Hepatocyte (in vitro differentiated cells): ENCODE data around the gene FMNL1. TPM values are rescaled to one million over a fixed set of nuclear protein-coding genes. Genes with fewer than 3 reads are reported as not detected.

Experiments
- DNase-seq: peaks from one replicate; pipeline ENCODE4 v3.0.0-alpha.2; 2016; ENCODE audit warnings: low spot score
- H2AFZ ChIP-seq: fragments of 200-600 bp; sonication (generic); 2 replicates; pipeline ENCODE4 v1.6.0; 2016; ENCODE audit warnings: antibody characterized with exemption, mild to moderate bottlenecking
- H3K27ac ChIP-seq: fragments of 200-600 bp; sonication (generic); 2 replicates; pipeline ENCODE4 v1.5.1; 2016; ENCODE audit warnings: mild to moderate bottlenecking
- H3K27me3 ChIP-seq: fragments of 200-600 bp; sonication (generic); 2 replicates; pipeline ENCODE4 v1.6.1; 2016
- H3K36me3 ChIP-seq: fragments of 200-600 bp; sonication (generic); replicated peaks from 2 replicates; pipeline ENCODE4 v1.5.1; 2016; ENCODE audit warnings: low read depth; ENCODE audit not compliant: insufficient read depth
- H3K4me1 ChIP-seq: fragments of 200-600 bp; sonication (generic); 2 replicates; pipeline ENCODE4 v1.5.1; 2016; ENCODE audit warnings: mild to moderate bottlenecking, moderate library complexity; ENCODE audit not compliant: insufficient read depth
- H3K4me2 ChIP-seq: fragments of 200-600 bp; sonication (generic); 2 replicates; pipeline ENCODE4 v1.6.0; 2016
- H3K4me3 ChIP-seq: fragments of 200-600 bp; sonication (generic); 2 replicates; pipeline ENCODE4 v1.5.1; 2016; ENCODE audit warnings: mild to moderate bottlenecking
- H3K79me2 ChIP-seq: fragments of 200-600 bp; sonication (generic); 2 replicates; pipeline ENCODE4 v1.6.0; 2017; ENCODE audit warnings: mild to moderate bottlenecking
- H3K9me2 ChIP-seq: fragments of 200-600 bp; sonication (generic); replicated peaks from 2 replicates; pipeline ENCODE4 v1.6.0; 2017; ENCODE audit warnings: mild to moderate bottlenecking; ENCODE audit not compliant: insufficient read depth
- H3K9me3 ChIP-seq: fragments of 200-600 bp; sonication (generic); 2 replicates; pipeline ENCODE4 v1.5.1; 2016; ENCODE audit warnings: low read depth, mild to moderate bottlenecking
- H4K20me1 ChIP-seq: fragments of 200-600 bp; sonication (generic); 2 replicates; pipeline ENCODE4 v1.6.0; 2016; ENCODE audit warnings: mild to moderate bottlenecking; ENCODE audit not compliant: insufficient read depth, poor library complexity, severe bottlenecking
- EZH2 ChIP-seq: fragments of 200-600 bp; sonication (generic); IDR thresholded peaks from 2 replicates; pipeline ENCODE4 v1.6.1; 2016; ENCODE audit warnings: antibody characterized with exemption, mild to moderate bottlenecking, borderline replicate concordance
- EZH2phosphoT487 ChIP-seq: fragments of 200-600 bp; sonication (generic); IDR thresholded peaks from one replicate; pipeline ENCODE4 v1.6.1; 2018; ENCODE audit warnings: antibody characterized with exemption, mild to moderate bottlenecking, low read depth, moderate library complexity; ENCODE audit not compliant: unreplicated experiment, severe bottlenecking
- WGBS: methylation state at CpG from one replicate; pipeline ENCODE4 v1.1.6; 2016; ENCODE audit warnings: low lambda C conversion rate; ENCODE audit errors: missing lambda C conversion rate; 5-methylcytosine and 5-hydroxymethylcytosine counted together
- polyA plus RNA-seq: library from polyadenylated mRNA; unstranded; fragments of >200 nt; fragmentation: Nextera tagmentation; extraction: Ambion mirVana; gene quantifications from 2 replicates; pipeline ENCODE4 v1.2.1, GENCODE V29; 2016
- total RNA-seq: library from RNA; depleted of rRNA; stranded (reverse); fragments of >200 nt; gene quantifications from 2 replicates; pipeline ENCODE4 v1.2.3, GENCODE V29; 2014
- TF ChIP-seq, protein P1 (sequence below): fragments of 200-600 bp; sonication (generic); IDR thresholded peaks from 2 replicates; pipeline ENCODE4 v1.5.1; 2016; ENCODE audit warnings: antibody characterized with exemption, mild to moderate bottlenecking; ENCODE audit not compliant: poor library complexity

FMNL1 gene
- total and polyA plus RNA-seq, 2 experiments from 2014 or later, result 0.30 to 1.2 TPM

DNA sequence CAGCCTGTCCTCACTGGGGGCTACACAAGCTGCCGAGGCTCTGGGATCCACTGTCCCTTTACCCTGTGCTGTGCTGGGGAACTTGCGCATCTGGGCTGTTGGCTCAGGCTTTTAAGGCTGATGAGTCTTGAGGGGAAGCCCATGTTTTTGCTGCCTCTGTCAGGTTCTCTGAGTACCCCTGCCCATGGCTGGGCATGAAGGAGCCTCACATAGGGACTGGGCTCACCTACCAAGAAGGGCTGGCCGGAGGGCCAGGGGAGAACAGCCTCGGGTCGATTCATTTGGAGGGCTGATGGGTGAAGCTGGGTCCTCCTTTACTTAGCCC lies 14.6 kb downstream of the FMNL1 start:
- Histone ChIP-seq H3K79me2 (no peaks in the 10 kb centered on the region), H2AFZ (no peak overlapping the region), H3K9me2 (no peaks in the 10 kb centered on the region), H3K4me1 (peaks cover 7% of the 10 kb centered on the region), H4K20me1 (no peaks in the 10 kb centered on the region), H3K27me3 (peaks cover 20% of the 10 kb centered on the region), H3K4me3 (no peak overlapping the region), H3K27ac (no peak overlapping the region), H3K36me3 (no peaks in the 10 kb centered on the region), H3K9me3 (no peaks in the 10 kb centered on the region), H3K4me2 (no peak overlapping the region)
- WGBS, result 85% methylated on average over 5 of the region's 5 CpGs
- no peak for DNase-seq
- TF ChIP-seq EZH2 (no peak), EZH2phosphoT487 (no peak)
- TF ChIP-seq, protein P1, sequence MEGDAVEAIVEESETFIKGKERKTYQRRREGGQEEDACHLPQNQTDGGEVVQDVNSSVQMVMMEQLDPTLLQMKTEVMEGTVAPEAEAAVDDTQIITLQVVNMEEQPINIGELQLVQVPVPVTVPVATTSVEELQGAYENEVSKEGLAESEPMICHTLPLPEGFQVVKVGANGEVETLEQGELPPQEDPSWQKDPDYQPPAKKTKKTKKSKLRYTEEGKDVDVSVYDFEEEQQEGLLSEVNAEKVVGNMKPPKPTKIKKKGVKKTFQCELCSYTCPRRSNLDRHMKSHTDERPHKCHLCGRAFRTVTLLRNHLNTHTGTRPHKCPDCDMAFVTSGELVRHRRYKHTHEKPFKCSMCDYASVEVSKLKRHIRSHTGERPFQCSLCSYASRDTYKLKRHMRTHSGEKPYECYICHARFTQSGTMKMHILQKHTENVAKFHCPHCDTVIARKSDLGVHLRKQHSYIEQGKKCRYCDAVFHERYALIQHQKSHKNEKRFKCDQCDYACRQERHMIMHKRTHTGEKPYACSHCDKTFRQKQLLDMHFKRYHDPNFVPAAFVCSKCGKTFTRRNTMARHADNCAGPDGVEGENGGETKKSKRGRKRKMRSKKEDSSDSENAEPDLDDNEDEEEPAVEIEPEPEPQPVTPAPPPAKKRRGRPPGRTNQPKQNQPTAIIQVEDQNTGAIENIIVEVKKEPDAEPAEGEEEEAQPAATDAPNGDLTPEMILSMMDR, result no peak

DNA sequence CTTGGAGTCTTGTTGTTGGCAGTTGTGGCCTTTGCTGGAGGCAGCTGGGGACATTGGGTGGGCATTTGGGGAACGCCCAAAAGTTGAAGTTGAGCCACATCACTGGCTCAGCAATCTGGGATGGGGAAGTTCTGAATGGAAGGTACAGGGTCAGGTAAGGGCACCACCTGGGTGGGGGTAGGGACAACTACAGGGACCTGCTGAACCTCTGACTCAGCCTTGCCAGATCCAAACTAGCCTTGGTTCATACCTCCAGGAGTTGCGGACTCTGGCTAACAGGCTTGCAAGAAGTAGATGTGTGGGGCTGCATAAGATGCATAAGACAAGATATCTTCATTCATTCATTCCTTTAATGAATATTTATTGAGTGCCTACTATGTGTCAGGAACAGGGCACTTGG lies 16.0 kb downstream of the FMNL1 start:
- H3K4me3 ChIP-seq, result no peak overlapping the region
- no peaks in the 10 kb centered on the region for H3K9me2 ChIP-seq
- TF ChIP-seq EZH2 (no peak), EZH2phosphoT487 (no peak)
- TF ChIP-seq, protein P1, result no peak
- no peaks in the 10 kb centered on the region for H4K20me1 ChIP-seq
- no peak overlapping the region for H3K27ac ChIP-seq
- H3K79me2 ChIP-seq, result no peaks in the 10 kb centered on the region
- H3K27me3 ChIP-seq, result peaks cover 22% of the 10 kb centered on the region
- H3K4me2 ChIP-seq, result no peak overlapping the region
- no peak for DNase-seq
- no peaks in the 10 kb centered on the region for H3K36me3 ChIP-seq
- H3K9me3 ChIP-seq, result no peaks in the 10 kb centered on the region
- no peak overlapping the region for H2AFZ ChIP-seq
- 100% methylated on average over 2 of the region's 2 CpGs for WGBS
- H3K4me1 ChIP-seq, result peaks cover 10% of the 10 kb centered on the region

DNA sequence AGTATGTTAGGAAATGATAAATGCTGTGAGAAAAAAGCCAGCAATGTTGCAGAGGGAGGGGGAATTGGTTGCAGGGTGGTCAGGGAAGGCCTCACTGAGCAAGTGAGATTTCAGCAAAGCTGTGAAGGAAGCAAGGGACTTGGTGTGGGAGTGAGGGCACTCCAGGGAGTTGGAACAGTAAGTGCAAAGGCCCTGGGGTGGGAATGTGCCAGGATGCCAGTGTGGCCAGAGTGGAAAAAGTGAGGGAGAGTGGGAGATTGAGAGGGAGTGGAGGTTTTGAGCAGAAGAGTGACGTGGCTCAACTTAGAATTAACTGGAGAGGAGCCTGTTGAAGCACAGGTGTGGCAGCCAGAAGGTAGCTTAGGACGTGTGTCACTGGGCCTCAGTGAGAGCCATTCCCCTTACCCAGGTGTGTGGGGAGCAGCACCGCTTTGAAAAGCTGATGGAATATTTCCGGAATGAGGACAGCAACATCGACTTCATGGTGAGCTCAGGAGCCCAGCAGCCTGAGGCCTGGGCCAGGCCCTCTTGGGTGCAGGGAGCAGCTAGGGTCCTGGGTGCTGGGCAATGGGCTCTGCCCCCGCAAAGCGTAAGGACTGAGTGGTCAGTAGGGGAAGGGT lies 16.6 kb downstream of the FMNL1 start:
- Histone ChIP-seq H3K79me2 (no peaks in the 10 kb centered on the region), H3K9me3 (no peaks in the 10 kb centered on the region), H3K27me3 (peaks cover 22% of the 10 kb centered on the region), H3K9me2 (no peaks in the 10 kb centered on the region), H3K4me1 (peaks cover 10% of the 10 kb centered on the region), H3K27ac (no peak overlapping the region), H4K20me1 (no peaks in the 10 kb centered on the region), H3K4me3 (no peak overlapping the region), H3K36me3 (no peaks in the 10 kb centered on the region), H2AFZ (no peak overlapping the region), H3K4me2 (no peak overlapping the region)
- DNase-seq, result no peak
- WGBS, result 98% methylated on average over 7 of the region's 7 CpGs
- no peak for TF ChIP-seq EZH2

DNA sequence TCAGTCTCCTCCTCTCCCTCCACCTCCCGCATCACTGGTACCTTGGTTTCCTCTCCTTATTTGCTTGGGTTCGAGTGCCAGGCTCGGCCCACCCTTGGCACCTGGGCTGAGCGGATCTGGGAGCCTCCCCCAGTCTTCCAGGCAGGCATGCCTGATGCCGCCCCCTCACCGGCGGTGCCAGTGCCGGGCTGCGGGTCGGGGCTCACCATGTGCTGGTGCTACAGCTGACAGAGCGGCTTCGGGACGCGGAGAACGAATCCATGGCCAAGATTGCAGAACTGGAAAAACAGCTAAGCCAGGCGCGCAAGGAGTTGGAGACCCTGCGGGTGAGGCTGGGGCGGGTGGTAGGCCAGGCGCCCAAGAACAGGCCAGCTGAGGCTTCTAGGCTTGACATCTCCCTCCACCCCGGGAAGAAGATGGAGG lies 19.2 kb downstream of the FMNL1 start:
- DNase-seq, result no peak

More for the DNA sequence above, 19.2 kb downstream of the FMNL1 start:
- H2AFZ ChIP-seq, result no peak overlapping the region
- H3K79me2 ChIP-seq, result no peaks in the 10 kb centered on the region
- H3K27me3 ChIP-seq, result peaks cover 22% of the 10 kb centered on the region
- whole genome bisulfite sequencing, result 41% methylated on average over 19 of the region's 21 CpGs
- H3K9me3 ChIP-seq, result no peaks in the 10 kb centered on the region
- H3K4me1 ChIP-seq, result peaks cover 10% of the 10 kb centered on the region
- no peak for TF ChIP-seq EZH2
- TF ChIP-seq, protein P1, result no peak
- TF ChIP-seq EZH2phosphoT487, result no peak
- no peaks in the 10 kb centered on the region for H3K36me3 ChIP-seq
- H3K4me2 ChIP-seq, result peak overlapping the region; percentile 97
- H3K27ac ChIP-seq, result no peak overlapping the region
- H3K4me3 ChIP-seq, result peak overlapping the region; percentile 58
- no peaks in the 10 kb centered on the region for H4K20me1 ChIP-seq
- no peaks in the 10 kb centered on the region for H3K9me2 ChIP-seq
